Pancreas (tissue), 10 donors: ENCODE measurements around the gene RERE. TPM values are rescaled to one million over a fixed set of nuclear protein-coding genes. Genes with fewer than 3 reads are reported as not detected.

Source experiments
- ATAC-seq, 4 donors: fragments of 200-7000 bp; cut with Tn5 transposase; one replicate each; pipeline versions ENCODE4 v1.8.0 to v1.9.1; 2020; ENCODE audit warnings: mild to moderate bottlenecking in 4 of 4, moderate library complexity in 4 of 4
- DNase-seq, 6 donors: peaks; one replicate each; pipeline ENCODE4 v3.0.0-alpha.2; 2020
- FAIRE-seq: peaks from 2 replicates; lab custom pipeline; 2012; peaks lifted over from hg19 to GRCh38; lab: Jason Lieb, UNC
- H3K27ac ChIP-seq, 4 donors: fragments of 200-600 bp; sonication (generic); 1 replicate in 3 of 4; 2 replicates in 1 of 4; pipeline versions ENCODE4 v1.5.0 to v1.8.0; 2020
- H3K27me3 ChIP-seq, 4 donors: fragments of 200-600 bp; one replicate each; pipeline ENCODE4 v1.8.0; 2021
- H3K36me3 ChIP-seq, 3 donors: fragments of 200-600 bp; sonication (generic) in 1 of 3; one replicate each; pipeline versions ENCODE4 v1.5.0 to v1.8.0; 2020 to 2021
- H3K4me1 ChIP-seq, 3 donors: fragments of 200-600 bp; one replicate each; pipeline ENCODE4 v1.8.0; 2021
- H3K4me3 ChIP-seq, 4 donors: fragments of 200-600 bp; sonication (generic) in 2 of 4; one replicate each; pipeline versions ENCODE4 v1.5.0 to v1.8.0; 2020 to 2021
- H3K9me3 ChIP-seq, 4 donors: fragments of 200-600 bp; one replicate each; pipeline ENCODE4 v1.8.0; 2021
- CTCF ChIP-seq, 4 donors: fragments of 200-600 bp; sonication (generic) in 3 of 4; IDR thresholded peaks; one replicate each; pipeline versions ENCODE4 v1.5.0 to v1.8.0; 2021; ENCODE audit warnings: antibody characterized with exemption in 4 of 4
- WGBS, 2 donors: extraction: QIAGEN DNeasy Blood & Tissue Kit; methylation state at CpG; one replicate each; pipeline ENCODE4 v1.1.7; 2013; 5-methylcytosine and 5-hydroxymethylcytosine counted together
- intact Hi-C, 3 donors: fragments of 100-400 bp; cut with DNase I; formaldehyde crosslinking; loops; one replicate each; pipeline versions ENCODE4 v1.11.1 to v1.14.2; 2022
- polyA plus RNA-seq, 2 donors: library from polyadenylated mRNA; stranded (reverse); fragments of 200-250 nt; gene quantifications; one replicate each; pipeline ENCODE4 v1.2.3, GENCODE V29; 2013
- total RNA-seq, 6 donors: library from RNA; stranded (reverse); fragmentation: NEBNext Ultra II Directional in 4 of 6; extraction: Animal tissue kit (Norgen Biotek cat#: 25700) in 4 of 6; gene quantifications; one replicate each; pipeline versions ENCODE4 v1.2.1 to v1.2.4, GENCODE V29; 2021 to 2023
- donor health status: healthy with polysubstance abuse.
- donor health status: DM: no; HTN: no; CAD: no; lungs with moderate emphysema.
- donor health status: DM: no; HTN: no; CAD: no.
- donor health status: control.
- donor health status: control.
- donor health status: Bipolar disorder and iron deficiency.
- donor health status: DM: yes; HTN: yes; CAD: no.
- donor health status: DM: no; HTN: no; CAD: no.
- donor health status: DM: no; HTN: no; CAD: no.
- donor health status: DM: yes; HTN: yes; CAD: no.

The RERE gene
- total and polyA plus RNA-seq, 8 donors = 27.0 to 76.7 (median 50.7) TPM

DNA sequence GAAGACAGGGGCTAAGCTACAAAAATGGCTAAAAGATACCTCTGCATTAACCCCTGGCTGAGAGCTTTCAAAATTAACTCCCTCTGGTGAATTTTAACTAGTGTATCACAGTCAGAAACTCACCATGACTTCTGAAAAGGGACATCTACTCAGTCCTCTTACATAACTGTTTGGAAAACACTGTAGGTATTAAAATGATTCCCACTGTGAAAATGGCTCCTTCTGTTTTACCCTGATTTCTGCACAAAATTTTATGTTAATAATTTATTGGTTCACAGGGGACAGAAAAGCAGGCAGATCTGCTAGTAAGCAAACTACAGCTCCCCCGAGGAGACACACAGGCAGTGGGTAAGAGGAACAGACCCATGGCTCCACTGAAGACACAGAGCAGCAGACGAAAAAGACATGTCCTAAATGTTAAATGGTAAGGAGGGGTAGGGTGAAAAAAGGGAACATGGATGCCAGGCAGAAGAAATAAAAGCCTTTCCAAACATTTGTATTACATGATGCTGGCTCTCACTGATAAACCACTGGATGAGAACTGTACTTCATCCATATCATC is 387.8 kb downstream of the RERE start:
- no peaks in the 10 kb centered on the region for H3K36me3 ChIP-seq
- no peak for FAIRE-seq

GRCh38 chr1:8428441-8428840 is 389.0 kb downstream of the RERE start:
- intact Hi-C loops = no loop called here
- H3K36me3 ChIP-seq = no peaks in the 10 kb centered on the region
- peaks cover 4 to 14% (median 13%) of the 10 kb centered on the region in 3 donors for H3K4me1 ChIP-seq
- DNase-seq = no peak
- H3K27me3 ChIP-seq = no peaks in the 10 kb centered on the region
- no peak for TF ChIP-seq CTCF (IDR thresholded peaks at IDR 0.05)
- no peak overlapping the region for H3K27ac ChIP-seq
- 88 to 92% methylated on average over 5 of the region's 5 CpGs for WGBS, 2 donors
- ATAC-seq = no peak
- H3K9me3 ChIP-seq = no peaks in the 10 kb centered on the region
- H3K4me3 ChIP-seq = no peak overlapping the region
- FAIRE-seq = no peak

More for the DNA sequence above, 387.8 kb downstream of the RERE start:
- H3K27me3 ChIP-seq = no peaks in the 10 kb centered on the region
- DNase-seq = no peak
- no peak for ATAC-seq
- 82 to 87% methylated on average over 2 of the region's 2 CpGs for WGBS, 2 donors
- H3K4me1 ChIP-seq = peaks cover 4 to 10% (median 9%) of the 10 kb centered on the region in 3 donors
- no peak overlapping the region for H3K27ac ChIP-seq
- H3K9me3 ChIP-seq = no peaks in the 10 kb centered on the region
- no peak for TF ChIP-seq CTCF (IDR thresholded peaks at IDR 0.05)
- H3K4me3 ChIP-seq = no peak overlapping the region
- intact Hi-C loops = no loop called here

DNA sequence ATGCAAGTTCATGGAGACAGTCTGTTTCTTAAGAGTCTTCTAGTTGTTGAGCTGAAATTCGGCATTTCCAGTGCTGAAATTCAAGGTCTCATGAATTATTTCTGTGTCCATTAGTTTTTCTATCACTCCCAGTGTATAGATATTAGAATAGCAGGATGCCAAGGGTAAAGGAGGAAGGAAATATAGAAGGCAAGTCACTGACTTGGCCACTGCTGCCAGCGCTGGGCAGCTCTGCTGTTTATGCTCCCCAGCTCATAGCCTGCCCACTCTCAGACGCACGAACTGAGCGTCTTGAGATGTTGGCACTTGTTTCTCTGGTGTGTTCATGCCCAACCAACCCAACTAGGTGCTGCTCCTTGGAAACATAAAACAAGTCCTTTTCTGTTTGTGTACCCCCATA is 389.5 kb downstream of the RERE start:
- no peak for TF ChIP-seq CTCF (IDR thresholded peaks at IDR 0.05)
- no peak for FAIRE-seq
- H3K27me3 ChIP-seq = no peaks in the 10 kb centered on the region
- no peak for ATAC-seq
- intact Hi-C loops = no loop called here
- H3K4me3 ChIP-seq = no peak overlapping the region
- no peaks in the 10 kb centered on the region for H3K36me3 ChIP-seq
- H3K27ac ChIP-seq = peak overlapping the region in 1 of 4 donors; percentile 50
- no peaks in the 10 kb centered on the region for H3K9me3 ChIP-seq
- DNase-seq = no peak
- H3K4me1 ChIP-seq = peaks cover 4 to 14% (median 13%) of the 10 kb centered on the region in 3 donors
- whole genome bisulfite sequencing, 2 donors = 91 to 93% methylated on average over 5 of the region's 5 CpGs

GRCh38 chr1:8427493-8427892 is 389.9 kb downstream of the RERE start:
- WGBS, 2 donors = 82 to 84% methylated on average over 5 of the region's 5 CpGs
- H3K36me3 ChIP-seq = no peaks in the 10 kb centered on the region
- FAIRE-seq = no peak
- no peaks in the 10 kb centered on the region for H3K27me3 ChIP-seq
- TF ChIP-seq CTCF (IDR thresholded peaks at IDR 0.05) = no peak
- intact Hi-C loops = no loop called here
- no peak overlapping the region for H3K4me3 ChIP-seq
- no peak for DNase-seq
- peaks cover 4 to 14% (median 13%) of the 10 kb centered on the region in 3 donors for H3K4me1 ChIP-seq
- peak overlapping the region in 1 of 4 donors; percentile 50 for H3K27ac ChIP-seq
- ATAC-seq = no peak
- no peaks in the 10 kb centered on the region for H3K9me3 ChIP-seq

GRCh38 chr1:8426996-8427395 is 390.4 kb downstream of the RERE start:
- DNase-seq (no peak), FAIRE-seq (no peak), ATAC-seq (no peak)
- Histone ChIP-seq H3K4me1 (peaks cover 5 to 17% (median 13%) of the 10 kb centered on the region in 3 donors), H3K4me3 (no peak overlapping the region), H3K36me3 (no peaks in the 10 kb centered on the region), H3K27ac (peak overlapping the region in 1 of 4 donors; percentile 4), H3K27me3 (no peaks in the 10 kb centered on the region), H3K9me3 (no peaks in the 10 kb centered on the region)
- WGBS, 2 donors = 95 to 99% methylated on average over 4 of the region's 4 CpGs
- intact Hi-C loops = no loop called here
- no peak for TF ChIP-seq CTCF (IDR thresholded peaks at IDR 0.05)
